22Rv1 (cell line): ENCODE measurements around the gene CLK4.

ENCODE experiments used
- ZFX ChIP-seq: fragments of 450-650 bp; IDR thresholded peaks from 2 replicates; pipeline ENCODE4 v1.6.1; 2017; ENCODE audit warnings: antibody characterized with exemption, borderline replicate concordance
- TF ChIP-seq, protein P1 (sequence below): fragments of 450-650 bp; IDR thresholded peaks from 2 replicates; pipeline ENCODE4 v1.5.1; 2017; ENCODE audit warnings: mild to moderate bottlenecking

DNA sequence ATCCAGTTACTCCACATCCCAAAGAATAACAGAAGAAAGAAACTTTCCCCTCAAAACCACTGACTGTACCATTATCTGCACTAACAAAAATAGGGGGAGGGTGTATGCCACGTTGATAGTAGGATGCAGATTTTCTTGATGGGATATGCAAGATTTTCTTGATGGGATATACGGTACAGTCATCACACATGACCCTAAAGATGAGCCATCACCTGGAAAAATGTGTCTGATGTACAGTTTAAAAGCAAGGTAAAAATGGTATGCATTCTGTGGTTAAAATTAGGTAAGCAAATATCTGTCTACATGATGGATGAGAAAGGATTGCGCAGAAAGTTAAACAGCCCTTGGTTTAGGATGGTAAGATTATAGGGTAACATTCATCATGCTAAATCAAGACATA is 45.2 kb downstream of the CLK4 start:
- TF ChIP-seq, protein P1, sequence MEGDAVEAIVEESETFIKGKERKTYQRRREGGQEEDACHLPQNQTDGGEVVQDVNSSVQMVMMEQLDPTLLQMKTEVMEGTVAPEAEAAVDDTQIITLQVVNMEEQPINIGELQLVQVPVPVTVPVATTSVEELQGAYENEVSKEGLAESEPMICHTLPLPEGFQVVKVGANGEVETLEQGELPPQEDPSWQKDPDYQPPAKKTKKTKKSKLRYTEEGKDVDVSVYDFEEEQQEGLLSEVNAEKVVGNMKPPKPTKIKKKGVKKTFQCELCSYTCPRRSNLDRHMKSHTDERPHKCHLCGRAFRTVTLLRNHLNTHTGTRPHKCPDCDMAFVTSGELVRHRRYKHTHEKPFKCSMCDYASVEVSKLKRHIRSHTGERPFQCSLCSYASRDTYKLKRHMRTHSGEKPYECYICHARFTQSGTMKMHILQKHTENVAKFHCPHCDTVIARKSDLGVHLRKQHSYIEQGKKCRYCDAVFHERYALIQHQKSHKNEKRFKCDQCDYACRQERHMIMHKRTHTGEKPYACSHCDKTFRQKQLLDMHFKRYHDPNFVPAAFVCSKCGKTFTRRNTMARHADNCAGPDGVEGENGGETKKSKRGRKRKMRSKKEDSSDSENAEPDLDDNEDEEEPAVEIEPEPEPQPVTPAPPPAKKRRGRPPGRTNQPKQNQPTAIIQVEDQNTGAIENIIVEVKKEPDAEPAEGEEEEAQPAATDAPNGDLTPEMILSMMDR: no peak
- TF ChIP-seq ZFX: no peak
